LNCaP clone FGC (cell line): ENCODE results near the gene TSPAN1.

Source experiments
- DNase-seq: peaks from one replicate; pipeline ENCODE4 v3.0.0-alpha.2; 2011; ENCODE audit warnings: low read depth
- H3K4me3 ChIP-seq: 2 replicates; pipeline ENCODE4 v1.5.1; 2011; ENCODE audit warnings: mild to moderate bottlenecking, low read depth, low read length, control low read depth
- TF ChIP-seq, protein P1 (sequence below): IDR thresholded peaks from 2 replicates; pipeline ENCODE4 v1.5.1; 2012; ENCODE audit warnings: mild to moderate bottlenecking; ENCODE audit not compliant: control insufficient read depth, insufficient read depth; ENCODE audit errors: extremely low read depth

Gene TSPAN1

DNA sequence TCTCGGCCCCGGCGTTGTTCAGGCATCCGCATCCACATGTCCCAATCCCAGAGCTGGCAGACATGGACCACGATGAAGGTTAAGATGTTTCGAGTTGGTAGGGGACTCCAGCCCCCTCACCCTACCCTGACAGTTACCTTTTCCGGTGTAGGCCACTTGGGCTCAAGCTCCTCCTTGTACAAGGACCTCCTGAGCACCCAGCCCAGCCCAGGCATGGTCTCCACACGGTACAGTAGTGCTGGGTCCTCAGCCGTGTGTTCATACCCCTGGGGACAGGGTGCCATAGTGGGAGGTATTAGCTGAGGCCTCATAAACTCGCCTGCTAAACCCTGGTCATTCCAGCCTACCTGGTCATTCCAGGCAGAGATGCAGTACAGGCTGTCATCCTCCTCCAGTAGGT lies 17.3 kb downstream of the TSPAN1 start:
- no peak overlapping the region for H3K4me3 ChIP-seq
- TF ChIP-seq, protein P1, sequence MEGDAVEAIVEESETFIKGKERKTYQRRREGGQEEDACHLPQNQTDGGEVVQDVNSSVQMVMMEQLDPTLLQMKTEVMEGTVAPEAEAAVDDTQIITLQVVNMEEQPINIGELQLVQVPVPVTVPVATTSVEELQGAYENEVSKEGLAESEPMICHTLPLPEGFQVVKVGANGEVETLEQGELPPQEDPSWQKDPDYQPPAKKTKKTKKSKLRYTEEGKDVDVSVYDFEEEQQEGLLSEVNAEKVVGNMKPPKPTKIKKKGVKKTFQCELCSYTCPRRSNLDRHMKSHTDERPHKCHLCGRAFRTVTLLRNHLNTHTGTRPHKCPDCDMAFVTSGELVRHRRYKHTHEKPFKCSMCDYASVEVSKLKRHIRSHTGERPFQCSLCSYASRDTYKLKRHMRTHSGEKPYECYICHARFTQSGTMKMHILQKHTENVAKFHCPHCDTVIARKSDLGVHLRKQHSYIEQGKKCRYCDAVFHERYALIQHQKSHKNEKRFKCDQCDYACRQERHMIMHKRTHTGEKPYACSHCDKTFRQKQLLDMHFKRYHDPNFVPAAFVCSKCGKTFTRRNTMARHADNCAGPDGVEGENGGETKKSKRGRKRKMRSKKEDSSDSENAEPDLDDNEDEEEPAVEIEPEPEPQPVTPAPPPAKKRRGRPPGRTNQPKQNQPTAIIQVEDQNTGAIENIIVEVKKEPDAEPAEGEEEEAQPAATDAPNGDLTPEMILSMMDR, result no peak
- no peak for DNase-seq

DNA sequence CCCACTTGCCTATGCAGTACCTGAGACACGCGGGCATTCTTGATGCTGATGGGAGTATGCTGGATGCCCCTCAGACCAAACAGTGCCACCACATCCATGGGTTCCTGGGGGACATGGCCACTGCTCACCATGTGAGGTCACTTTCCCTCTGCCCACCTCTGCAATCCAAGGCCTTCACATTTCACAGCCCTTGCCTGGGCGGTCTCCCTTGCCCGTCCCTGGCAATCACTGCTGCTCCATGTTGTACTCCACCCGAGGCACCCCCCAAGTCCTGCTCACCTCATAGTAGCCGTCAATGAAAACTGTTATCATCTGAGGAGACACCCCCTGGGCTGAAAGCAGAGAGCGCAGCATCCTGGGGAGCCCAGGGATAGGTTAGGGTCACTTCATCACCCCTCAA lies 18.4 kb downstream of the TSPAN1 start:
- DNase-seq, result no peak
- TF ChIP-seq, protein P1, result no peak
- no peak overlapping the region for H3K4me3 ChIP-seq

DNA sequence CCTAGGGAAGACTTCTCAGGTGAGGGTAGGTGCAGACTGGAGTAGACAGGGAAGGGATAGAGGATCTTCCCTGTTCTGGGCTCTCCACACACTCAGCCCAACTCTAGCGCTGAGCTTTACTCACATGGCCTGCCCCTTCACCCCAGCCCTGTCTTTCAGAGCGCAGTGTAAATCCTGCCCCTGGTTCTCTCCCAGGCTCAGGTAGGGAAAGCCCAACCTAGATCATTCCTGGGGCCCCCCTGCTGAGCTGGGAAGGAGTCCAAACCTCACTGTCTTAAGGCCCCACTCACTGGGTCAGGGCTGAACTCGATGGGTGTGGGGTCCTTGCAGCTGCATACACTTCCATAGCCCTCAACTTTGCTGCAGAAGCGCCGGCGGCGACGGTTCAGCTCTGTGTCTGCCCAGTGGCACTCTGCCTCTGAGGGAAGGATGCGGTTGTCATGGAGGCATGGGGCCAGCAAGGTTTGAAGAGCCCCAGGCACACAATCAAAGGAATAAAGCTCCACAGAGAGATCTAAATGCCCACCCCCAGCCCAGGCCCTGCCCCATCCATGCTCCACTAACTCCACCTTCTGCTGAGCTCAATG lies 19.2 kb downstream of the TSPAN1 start:
- TF ChIP-seq, protein P1, result no peak
- DNase-seq, result no peak
- H3K4me3 ChIP-seq, result no peak overlapping the region

DNA sequence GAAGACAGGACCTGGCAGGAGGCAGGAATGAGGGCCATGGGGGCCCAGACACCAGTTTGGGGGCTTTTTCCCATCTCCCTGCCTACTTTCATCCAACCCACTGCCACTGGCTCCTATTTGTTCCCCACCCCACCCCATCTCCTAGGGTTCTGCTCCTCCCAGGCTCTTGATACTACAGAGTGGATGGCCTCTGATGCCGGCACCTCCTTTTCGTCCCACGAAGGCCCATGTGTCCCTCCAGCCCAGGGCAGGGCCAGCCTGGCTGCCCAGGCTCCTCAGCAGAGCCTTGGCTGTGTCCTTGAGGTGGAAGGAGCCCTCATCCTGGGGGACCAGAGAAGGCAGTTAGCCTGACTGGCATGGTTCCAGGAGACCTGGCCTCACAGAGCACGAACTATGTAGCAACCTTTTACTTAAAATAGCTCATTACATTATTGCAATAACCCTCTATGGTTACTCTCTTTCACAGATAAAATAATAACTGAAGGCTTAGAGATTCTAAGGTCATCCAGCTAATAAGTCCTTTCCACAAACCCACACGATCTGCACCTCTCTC lies 19.8 kb downstream of the TSPAN1 start:
- no peak overlapping the region for H3K4me3 ChIP-seq
- DNase-seq, result no peak
- TF ChIP-seq, protein P1, result no peak

DNA sequence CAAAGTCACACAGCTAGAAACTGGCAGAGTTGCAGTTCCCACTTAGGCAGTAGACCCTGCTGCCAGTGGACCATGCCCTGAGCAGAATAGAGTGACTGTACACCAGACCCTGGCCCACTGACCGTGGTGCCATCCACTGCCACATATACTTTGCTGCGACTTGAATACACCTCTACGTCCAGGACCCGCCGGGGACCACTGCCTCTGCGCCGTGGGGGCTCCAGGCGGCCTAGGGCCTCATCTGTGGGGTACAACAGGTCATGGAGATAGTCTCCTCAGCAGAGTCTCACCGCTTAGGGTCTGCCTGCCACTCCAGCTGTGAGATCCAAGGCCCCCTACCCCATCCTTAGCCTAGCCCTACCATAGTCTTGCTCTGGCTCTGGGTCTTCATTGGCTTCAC lies 21.7 kb downstream of the TSPAN1 start:
- H3K4me3 ChIP-seq, result no peak overlapping the region

DNA sequence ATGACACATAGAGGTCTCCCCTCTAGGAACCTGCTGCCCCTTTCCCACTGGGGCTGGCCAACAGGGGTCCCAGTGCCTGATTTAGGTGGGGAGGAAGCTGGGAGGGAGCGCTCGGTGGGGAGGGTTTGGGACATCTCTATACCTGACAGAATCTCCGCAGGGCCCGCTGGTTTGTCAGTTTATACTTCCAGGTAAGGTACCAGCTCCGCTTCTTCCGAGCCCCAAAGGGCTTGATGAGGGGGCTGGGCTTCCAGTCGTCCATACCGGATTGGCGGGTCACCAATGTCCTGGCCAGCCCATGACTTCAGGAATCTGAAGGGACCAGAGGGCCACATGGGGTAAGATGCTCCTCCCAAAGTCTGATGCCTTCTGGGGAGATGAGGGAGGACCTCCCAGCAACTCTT lies 22.7 kb downstream of the TSPAN1 start:
- TF ChIP-seq, protein P1, result no peak
- no peak for DNase-seq

More for the DNA sequence above, 21.7 kb downstream of the TSPAN1 start:
- TF ChIP-seq, protein P1, result no peak
- no peak for DNase-seq

More for the DNA sequence above, 22.7 kb downstream of the TSPAN1 start:
- H3K4me3 ChIP-seq, result peak overlapping the region; percentile 92
